ENCODE data around the gene VWA5B1.

The VWA5B1 gene

DNA sequence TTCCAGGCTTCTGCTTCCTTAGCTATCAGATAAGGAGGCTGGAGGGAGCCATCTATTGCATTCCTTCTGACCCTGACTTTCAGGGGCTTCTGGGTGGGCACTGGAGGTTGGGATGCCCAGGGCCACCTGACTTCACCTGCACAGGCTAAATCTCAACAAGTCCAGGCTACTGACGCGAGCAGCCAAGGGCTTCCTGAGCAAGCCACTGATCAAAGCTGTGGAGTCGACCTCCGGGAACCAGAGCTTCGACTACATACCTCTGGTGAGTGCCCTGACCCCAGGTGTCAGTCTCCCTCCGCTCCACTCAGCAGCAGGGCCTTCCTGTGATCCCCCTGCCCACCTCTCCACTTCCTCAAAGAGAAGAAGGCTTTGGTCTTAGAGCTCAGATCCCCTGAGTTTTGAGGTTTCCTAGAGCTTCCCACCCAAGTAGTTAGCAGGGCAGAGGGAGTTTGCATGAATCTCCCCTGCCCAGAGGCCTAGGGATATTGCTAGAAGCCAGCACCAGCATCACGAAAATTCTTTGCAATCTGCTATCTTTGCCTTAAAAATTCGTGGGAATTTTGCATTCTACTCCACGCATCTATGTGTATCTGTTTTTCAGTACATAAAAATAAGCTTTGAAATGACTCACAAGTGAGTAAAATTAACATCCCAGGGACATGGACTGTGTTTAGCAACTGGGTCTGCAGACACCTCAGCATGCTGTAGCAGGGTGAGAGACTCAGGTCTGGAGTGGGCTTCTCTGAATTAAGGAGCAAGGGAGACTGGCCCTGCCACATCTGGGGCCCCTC is 61.4 kb downstream of the VWA5B1 start:
- DNase-seq = no peak

DNA sequence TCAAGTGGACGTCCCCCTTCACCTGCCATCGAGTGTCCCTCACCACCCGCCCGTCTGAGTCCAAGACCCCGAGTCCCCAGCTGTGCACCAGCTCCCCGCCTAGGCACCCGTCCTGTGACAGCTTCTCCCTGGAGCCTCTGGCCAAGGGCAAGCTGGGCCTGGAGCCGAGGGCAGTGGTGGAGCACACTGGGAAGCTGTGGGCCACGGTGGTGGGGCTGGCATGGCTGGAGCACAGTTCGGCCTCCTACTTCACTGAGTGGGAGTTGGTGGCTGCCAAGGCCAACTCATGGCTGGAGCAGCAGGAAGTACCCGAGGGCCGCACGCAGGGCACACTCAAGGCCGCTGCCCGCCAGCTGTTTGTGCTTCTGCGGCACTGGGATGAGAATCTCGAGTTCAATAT is 63.2 kb downstream of the VWA5B1 start:
- no peak for DNase-seq

DNA sequence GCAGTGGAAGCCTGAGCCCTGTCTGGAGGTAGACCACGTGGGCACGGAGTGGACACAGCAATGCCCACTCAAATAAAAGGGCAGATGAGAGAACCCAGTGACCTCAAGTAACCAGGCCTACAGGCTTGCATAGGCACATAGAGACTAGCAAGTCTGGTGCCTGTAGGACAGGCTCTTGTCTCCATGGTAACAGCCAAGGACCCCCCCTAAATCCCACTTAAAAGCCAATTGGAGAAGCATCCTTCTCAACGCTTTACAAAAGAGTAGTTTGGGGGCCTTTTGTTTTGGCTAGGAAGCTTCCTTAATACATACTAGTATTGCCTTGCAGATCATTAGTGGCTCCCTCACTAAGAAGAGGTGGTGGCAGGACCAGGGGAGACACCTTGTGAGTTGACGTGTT is 63.9 kb downstream of the VWA5B1 start:
- no peak for DNase-seq

- no peak for DNase-seq
These were observed 64.6 kb downstream of the VWA5B1 start for GRCh38 chr1:20355101-20355827.

GRCh38 chr1:20355828-20356735 is 65.4 kb downstream of the VWA5B1 start:
- DNase-seq = no peak

- DNase-seq = no peak
These were observed 66.3 kb downstream of the VWA5B1 start for GRCh38 chr1:20356850-20357459.

- no peak for DNase-seq
These were observed 67.1 kb downstream of the VWA5B1 start for GRCh38 chr1:20357796-20358195.

- peak; percentile 79 for DNase-seq
These were observed 68.1 kb downstream of the VWA5B1 start for GRCh38 chr1:20358761-20359263.

GRCh38 chr1:20359451-20360330 is 69.0 kb downstream of the VWA5B1 start:
- peak; percentile 66 for DNase-seq

- no peak for DNase-seq
These were observed 70.7 kb downstream of the VWA5B1 start for GRCh38 chr1:20361401-20361800.

DNA sequence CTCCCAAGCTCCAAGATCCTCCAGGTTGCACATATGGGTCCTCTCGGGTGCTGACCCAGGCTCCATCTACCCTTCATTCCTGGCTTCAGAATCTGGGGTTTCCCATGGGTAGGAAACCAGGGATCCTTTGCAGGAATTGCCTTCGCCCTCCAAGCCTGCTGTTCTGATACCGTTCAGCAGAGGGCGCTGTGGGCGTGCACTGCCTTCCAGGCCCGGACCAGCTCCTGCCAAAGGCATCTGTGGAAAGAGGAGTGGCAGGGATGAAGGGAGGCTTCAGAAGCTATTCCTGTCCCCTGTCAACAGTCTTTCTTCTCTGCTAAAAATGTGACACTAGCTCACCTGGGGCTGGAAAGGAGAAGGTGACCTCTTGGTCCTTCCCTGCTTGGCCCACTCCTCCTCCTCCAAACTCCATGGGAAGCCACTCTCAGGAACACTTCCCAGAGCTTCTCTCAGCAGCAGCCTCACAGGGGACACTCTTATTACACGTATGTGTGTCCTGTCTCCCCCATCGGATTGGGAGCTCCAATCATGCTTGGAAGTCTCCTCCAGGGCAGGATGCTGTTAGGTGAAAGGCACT is 71.2 kb downstream of the VWA5B1 start:
- DNase-seq = peak; percentile 44

DNA sequence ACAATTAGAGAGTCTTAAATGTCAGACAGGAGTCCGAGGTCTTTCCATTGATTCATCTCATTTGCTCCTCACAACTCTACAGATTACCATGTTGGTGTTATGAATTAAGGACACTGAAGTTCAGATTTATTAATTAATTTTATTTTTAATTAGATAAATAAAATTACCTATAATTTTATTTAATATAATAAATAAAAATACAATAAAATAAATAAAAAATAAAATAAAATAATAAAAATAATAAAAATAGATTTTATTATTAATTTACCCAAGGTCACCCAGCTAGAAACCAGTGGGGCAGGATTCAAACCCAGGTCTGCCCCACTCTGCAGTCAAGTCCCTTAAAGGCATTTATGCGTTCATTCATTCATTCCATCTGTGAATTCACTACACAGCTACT is 72.2 kb downstream of the VWA5B1 start:
- DNase-seq = no peak

DNA sequence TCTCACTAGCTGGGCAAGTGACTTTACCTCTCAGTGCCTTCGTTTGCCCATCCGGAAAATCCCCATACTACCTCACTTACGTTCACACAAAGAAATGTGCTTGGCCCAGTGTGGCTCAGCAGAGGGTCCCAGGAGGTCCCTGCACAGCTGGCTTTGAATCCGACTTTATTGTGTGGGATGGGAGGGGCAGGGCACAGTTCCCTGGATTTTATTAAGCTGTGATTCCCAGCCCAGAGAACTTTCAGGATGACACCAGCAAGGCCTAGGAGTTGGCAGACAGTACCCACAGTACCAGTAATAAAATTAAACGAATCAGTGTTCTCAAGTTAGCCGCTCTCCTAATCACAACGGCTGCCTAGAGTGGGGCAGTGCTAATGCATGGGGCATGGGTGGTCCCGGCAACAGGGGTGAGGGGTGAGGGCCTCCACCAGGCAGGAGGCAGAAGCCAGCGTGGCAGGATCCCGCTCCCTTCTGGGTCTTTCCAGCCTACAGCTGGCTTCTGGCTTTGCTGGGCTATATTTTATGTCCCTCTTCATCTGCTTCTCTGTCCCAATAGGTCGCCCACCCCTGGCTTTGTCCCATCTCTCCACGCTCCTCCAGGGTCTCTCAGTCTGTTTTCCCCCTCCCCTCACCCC is 74.9 kb downstream of the VWA5B1 start:
- DNase-seq = no peak

DNA sequence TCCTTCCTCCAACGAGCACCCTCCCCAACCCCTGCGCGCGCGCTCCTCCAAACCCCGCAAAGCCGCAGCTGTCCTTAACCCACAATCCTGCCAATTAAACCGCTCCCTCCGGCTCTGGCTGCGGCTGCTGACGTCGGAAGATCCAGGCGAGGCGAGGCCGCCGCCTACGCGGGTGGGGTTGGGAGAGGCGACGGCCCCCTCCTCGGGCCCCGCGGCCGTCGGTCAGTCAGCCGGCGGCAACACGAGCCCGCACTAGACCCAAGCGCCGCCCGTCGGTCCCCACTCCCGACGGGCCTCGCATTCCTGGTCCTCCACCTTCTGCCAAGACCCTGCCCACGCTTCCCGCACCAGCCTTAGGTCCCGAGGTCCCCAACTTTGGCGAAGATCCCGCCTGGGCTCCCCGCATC is 75.4 kb downstream of the VWA5B1 start:
- peak; percentile 52 for DNase-seq

DNA sequence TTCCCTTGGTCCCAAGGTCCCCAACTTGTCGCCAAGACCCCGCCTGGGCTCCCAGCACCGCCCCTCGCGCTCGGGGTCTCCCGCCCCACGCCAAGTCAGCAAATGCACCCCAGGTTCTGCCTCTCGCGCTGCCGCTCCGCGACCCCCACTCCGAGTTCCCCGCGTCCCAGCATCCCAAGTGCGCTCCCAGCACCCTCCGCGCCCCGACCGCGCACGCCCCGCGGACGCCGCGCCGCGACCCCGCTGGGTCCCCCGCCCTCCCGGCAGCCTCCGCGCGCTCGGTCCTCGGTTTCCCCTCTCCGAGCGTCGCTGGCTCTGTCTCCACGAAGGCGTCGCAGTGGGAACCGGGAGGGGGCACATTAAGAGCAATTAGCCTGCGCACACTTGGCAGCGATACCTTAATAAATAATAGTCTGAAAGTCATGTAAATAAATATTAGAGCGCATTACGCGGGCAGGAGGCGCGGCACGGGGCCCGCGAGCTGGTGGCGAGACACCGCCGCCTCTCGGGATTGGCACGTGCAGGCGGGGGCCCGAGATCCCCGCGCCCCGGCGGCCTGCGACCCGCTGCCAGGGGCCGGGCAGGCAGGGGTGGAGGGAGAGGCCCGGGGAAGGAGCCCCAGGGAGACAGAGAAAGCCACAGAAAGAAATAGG is 75.9 kb downstream of the VWA5B1 start:
- DNase-seq = peak; percentile 35

- DNase-seq = no peak
These were observed 76.5 kb downstream of the VWA5B1 start for GRCh38 chr1:20367116-20367585.

GRCh38 chr1:20367626-20368025 is 77.0 kb downstream of the VWA5B1 start:
- DNase-seq = no peak

DNA sequence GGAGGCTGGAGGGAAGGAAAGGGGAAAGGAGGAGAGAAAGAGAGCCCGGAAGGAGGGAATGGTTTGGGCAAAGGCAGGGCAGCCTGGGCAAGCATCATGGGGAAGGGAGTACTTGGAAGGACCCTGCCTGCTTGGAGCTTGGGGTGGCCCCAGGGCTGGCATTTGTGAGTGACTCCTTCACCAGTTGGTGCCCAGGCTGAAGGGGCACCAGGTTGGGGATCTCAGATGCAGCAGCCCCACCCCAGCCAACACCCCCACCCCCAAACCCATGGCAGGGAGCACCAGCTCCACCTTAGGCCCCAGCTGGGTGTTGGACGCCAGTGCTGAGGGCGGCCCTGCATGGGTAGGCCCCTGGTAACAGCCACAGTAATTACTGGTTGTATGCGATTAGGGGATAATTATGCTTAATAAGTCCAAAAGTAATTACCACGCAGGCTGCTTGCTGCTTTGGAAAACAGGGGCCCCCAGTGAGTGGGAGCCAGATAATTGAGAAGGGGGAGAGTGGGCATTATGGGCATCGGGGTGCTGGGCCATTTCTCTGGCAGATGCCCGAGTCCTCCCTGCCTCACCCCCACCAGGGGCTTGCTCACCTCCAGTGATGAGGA is 78.3 kb downstream of the VWA5B1 start:
- DNase-seq = no peak

- peak; percentile 94 for DNase-seq
These were observed 80.0 kb downstream of the VWA5B1 start for GRCh38 chr1:20370698-20371097.

GRCh38 chr1:20371411-20371810 is 80.7 kb downstream of the VWA5B1 start:
- no peak for DNase-seq

Data from NCI-H2171 treated with DMSO at 0.1 percent for 48 hours (cell line).